ENCODE results near the gene TENM3. TPM values are rescaled to one million over a fixed set of nuclear protein-coding genes. Genes with fewer than 3 reads are reported as not detected.

TENM3 gene
- total RNA-seq, 1 experiment from 2014 or later = 71.0 TPM

- no peak for ATAC-seq
- no peaks in the 10 kb centered on the region for H3K9me3 Mint-ChIP-seq
- peaks cover 63% of the 10 kb centered on the region for H3K4me1 Mint-ChIP-seq
- H3K27ac Mint-ChIP-seq = no peak overlapping the region
- POLR2A ChIA-PET = interaction anchor here (0.6 kb wide), 1 partner anchor 481 kb away, joined by 3 read pairs; no protein-coding TSS in a partner anchor
- no peak for DNase-seq (ENCODE audit: low spot score)
- no peak overlapping the region for H3K4me3 Mint-ChIP-seq
- H3K36me3 Mint-ChIP-seq = no peaks in the 10 kb centered on the region
- no peak for TF ChIP-seq ZSCAN18 (CRISPR knock-in tag; IDR thresholded peaks at IDR 0.05)
- no peak for TF ChIP-seq FOXP4 (CRISPR knock-in tag; IDR thresholded peaks at IDR 0.05)
- no peak for TF ChIP-seq PRDM15 (CRISPR knock-in tag; IDR thresholded peaks at IDR 0.05)
- no peak for TF ChIP-seq ATF3 (CRISPR knock-in tag; conservative IDR thresholded peaks at IDR 0.05)
- TF ChIP-seq E2F5 (CRISPR knock-in tag; IDR thresholded peaks at IDR 0.05) = no peak
- TF ChIP-seq ELF4 (CRISPR knock-in tag; IDR thresholded peaks at IDR 0.05; ENCODE audit: low read depth) = no peak
- no peak for TF ChIP-seq SP1 (CRISPR knock-in tag; conservative IDR thresholded peaks at IDR 0.05)
- TF ChIP-seq RORB (CRISPR knock-in tag; IDR thresholded peaks at IDR 0.05) = no peak
- no peak for TF ChIP-seq RELA (CRISPR knock-in tag; IDR thresholded peaks at IDR 0.05; ENCODE audit: borderline replicate concordance)
- no peak for TF ChIP-seq GRHL2 (CRISPR knock-in tag; IDR thresholded peaks at IDR 0.05; ENCODE audit: insufficient replicate concordance, severe bottlenecking)
- no peaks in the 10 kb centered on the region; the same call in 1 of the 2 replicates for H3K27me3 Mint-ChIP-seq (ENCODE audit: low read depth)
- CTCF ChIA-PET = no interaction called here
Measured at GRCh38 chr4:182206916-182207315, 36.3 kb upstream of the TENM3 start.

- ATAC-seq = no peak
- Mint-ChIP-seq H3K36me3 (no peaks in the 10 kb centered on the region), H3K4me3 (no peak overlapping the region), H3K27me3 (ENCODE audit: low read depth) (no peaks in the 10 kb centered on the region; the same call in 1 of the 2 replicates), H3K4me1 (peaks cover 73% of the 10 kb centered on the region), H3K9me3 (no peaks in the 10 kb centered on the region), H3K27ac (peak overlapping the region; percentile 86)
- ChIA-PET CTCF (interaction anchor here (0.9 kb wide), 1 partner anchor 23 kb away, joined by 3 read pairs; no protein-coding TSS in a partner anchor), POLR2A (interaction anchor here (0.6 kb wide), 1 partner anchor 409 kb away, joined by 4 read pairs; no protein-coding TSS in a partner anchor)
- no peak for DNase-seq (ENCODE audit: low spot score)
- TF ChIP-seq ERG (CRISPR knock-in tag; IDR thresholded peaks at IDR 0.05) (no peak), MXD4 (CRISPR knock-in tag; IDR thresholded peaks at IDR 0.05; ENCODE audit: borderline replicate concordance) (no peak), NFYB (CRISPR knock-in tag; conservative IDR thresholded peaks at IDR 0.05; ENCODE audit: low read depth) (no peak), GABPB1 (CRISPR knock-in tag; IDR thresholded peaks at IDR 0.05) (no peak), ZNF121 (CRISPR knock-in tag; IDR thresholded peaks at IDR 0.05) (no peak), ZNF512 (CRISPR knock-in tag; IDR thresholded peaks at IDR 0.05; ENCODE audit: borderline replicate concordance) (no peak), RORB (CRISPR knock-in tag; IDR thresholded peaks at IDR 0.05) (no peak), ZNF671 (CRISPR knock-in tag; IDR thresholded peaks at IDR 0.05) (no peak), GRHL2 (CRISPR knock-in tag; IDR thresholded peaks at IDR 0.05; ENCODE audit: insufficient replicate concordance, severe bottlenecking) (no peak), AFF4 (CRISPR knock-in tag; IDR thresholded peaks at IDR 0.05; ENCODE audit: borderline replicate concordance) (no peak), ZNF263 (CRISPR knock-in tag; IDR thresholded peaks at IDR 0.05; ENCODE audit: low read depth) (no peak)
Measured at GRCh38 chr4:182207830-182208396, 35.3 kb upstream of the TENM3 start.
